HG03378 (cell line): ENCODE data around the gene SMARCA4.
A peak's percentile ranks its signal among the peaks of the same experiment; 100 is the strongest.
"Not testable (repeated sequence)": the region's sequence is repeated elsewhere in the genome, so short reads cannot be mapped to it uniquely, and the experiment has no call there.

ENCODE experiments used
- ATAC-seq: cut with Tn5 transposase; IDR thresholded peaks from one replicate; pipeline ENCODE4 v1.9.1; 2021; ENCODE audit warnings: mild to moderate bottlenecking, moderate library complexity; ENCODE audit not compliant: unreplicated experiment

The SMARCA4 gene

DNA sequence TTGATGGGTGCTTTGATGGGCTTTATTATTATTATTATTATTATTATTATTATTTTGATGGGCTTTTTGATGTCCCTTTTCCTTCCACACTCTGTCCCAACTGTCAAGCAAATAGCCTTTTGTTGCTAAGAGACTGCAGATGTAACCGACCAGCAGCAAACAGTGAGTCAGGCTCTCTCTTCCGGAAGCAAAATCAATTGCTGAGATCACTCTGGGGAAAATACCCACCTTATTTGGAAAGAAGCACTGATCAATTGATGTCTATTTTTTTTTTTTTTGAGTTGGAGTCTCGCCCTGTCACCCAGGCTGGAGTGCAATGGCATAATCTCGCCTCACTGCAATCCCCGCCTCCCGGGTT is 131.3 kb downstream of the SMARCA4 start:
- ATAC-seq = no peak

DNA sequence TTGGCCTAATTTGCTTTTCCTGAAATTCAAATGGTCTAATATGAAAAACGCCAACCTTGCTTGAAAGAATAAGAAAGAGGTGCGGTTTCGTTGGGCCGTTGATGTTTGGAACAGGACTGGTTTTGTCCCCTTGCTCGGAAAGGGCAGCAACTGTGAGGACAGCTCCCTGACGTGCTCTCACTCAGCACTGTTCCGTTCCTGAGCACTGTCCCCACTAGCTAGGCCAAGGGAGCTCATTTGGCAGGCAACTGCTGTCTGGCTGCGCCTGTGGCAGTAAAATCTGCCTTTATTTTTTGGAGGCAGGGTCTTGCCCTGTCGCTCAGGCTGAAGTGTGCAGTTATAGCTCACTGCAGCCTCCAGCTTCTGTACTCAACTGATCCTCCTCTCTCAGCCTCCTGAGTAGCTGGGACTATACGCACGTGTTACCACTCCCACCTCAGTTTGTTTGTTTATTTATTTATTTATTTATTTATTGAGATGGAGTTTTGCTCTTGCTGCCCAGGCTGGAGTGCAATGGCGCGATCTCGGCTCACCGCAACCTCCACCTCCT is 132.9 kb downstream of the SMARCA4 start:
- ATAC-seq = no peak

DNA sequence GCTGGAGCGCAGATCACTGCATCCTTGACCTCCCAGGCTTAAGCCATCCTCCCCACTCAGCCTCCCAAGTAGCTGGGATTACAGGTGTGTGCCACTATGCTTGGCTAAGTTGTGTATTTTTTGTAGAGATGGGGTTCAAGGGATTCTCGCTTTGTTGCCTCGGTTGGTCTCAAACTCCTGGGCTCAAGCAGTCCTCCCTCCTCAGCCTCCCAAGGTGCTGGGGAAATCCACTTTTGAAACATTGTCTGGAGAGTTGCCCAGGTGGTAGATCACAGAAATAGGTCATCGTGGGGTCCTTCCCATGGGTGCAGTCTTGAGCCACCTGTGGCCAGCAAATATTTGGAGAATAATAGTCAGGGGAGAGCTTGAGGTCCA is 133.7 kb downstream of the SMARCA4 start:
- ATAC-seq = no peak

DNA sequence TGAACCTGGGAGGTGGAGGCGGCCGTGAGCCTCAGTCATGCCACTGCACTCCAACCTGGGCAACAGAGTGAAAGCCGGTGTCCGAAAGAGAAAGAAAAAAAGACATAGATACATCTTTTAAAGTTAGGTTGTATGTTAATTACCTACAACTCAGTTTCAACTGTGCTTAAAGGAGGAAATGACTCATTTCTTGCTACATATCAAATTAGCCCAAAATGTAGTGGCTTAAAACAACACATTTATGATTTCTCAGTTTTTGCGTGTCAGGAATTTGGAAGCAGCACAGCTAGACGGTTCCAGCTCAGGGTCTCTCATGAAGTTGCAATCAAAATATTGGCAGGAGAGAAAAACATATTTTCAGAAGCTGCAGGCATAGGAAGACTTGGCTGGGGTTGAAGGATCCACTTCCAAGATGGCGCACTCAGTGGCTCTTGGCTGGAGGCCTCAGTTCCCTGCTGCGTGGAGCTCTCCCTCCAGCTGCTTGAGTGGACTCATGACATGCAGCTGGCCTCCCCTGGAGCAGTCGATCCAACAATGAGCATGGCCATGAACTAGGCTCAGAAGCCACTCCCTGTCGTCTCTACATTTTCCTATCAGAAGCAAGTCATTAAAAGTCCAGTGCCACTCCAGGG is 135.5 kb downstream of the SMARCA4 start:
- ATAC-seq = peak; percentile 39

DNA sequence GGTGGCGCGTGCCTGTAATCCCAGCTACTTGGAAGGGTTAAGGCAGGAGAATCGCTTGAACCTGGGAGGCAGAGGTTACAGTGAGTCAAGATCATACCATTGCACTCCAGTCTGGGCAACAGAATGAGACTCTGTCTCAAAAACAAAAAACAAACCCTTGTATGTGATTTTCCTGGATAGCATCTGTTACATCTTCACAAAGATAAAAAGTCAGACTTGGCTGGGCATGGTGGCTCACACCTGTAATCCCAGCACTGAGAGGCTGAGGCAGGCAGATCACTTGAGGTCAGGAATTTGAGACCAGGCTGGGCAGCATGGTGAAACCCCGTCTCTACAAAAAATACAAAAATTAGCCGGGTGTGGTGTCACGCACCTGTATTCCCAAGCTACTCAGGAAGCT is 136.5 kb downstream of the SMARCA4 start:
- ATAC-seq = not testable (repeated sequence)

DNA sequence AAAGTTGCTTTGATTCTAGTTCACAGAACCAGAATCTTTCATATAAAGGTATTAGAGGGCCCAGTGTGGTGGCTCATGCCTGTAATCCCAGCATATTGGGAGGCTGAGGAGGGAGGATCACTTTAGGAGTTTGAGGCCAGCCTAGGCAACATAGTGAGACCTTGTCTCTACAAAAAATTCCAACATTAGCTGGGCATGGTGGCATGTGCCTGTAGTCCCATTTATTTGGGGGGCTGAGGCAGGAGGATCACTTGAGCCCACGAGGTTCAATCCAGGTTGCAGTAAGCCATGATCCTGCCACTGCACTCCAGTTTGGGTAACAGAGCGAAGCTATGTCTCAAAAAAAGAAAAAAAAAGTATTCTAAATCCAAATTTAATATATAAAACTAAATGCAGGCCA is 137.5 kb downstream of the SMARCA4 start:
- ATAC-seq = no peak

DNA sequence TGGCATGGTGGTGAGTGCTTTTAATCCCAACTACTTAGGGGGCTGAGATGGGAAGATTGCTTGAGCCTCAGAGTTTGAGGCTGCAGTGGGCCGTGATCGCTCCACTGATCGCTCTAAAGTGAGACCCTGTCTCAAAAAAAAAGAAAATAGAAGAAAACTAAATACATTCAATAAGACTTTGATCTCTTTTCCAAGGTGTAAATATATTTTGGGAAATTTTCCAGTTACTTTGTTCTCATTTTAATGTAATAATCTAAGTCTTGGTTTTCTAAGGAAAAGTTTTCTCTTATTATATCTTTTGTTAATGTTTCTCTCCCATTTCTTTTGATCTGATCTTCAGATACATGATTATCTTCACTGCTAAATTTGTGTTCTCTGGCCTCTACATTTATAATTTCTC is 138.0 kb downstream of the SMARCA4 start:
- ATAC-seq = no peak

DNA sequence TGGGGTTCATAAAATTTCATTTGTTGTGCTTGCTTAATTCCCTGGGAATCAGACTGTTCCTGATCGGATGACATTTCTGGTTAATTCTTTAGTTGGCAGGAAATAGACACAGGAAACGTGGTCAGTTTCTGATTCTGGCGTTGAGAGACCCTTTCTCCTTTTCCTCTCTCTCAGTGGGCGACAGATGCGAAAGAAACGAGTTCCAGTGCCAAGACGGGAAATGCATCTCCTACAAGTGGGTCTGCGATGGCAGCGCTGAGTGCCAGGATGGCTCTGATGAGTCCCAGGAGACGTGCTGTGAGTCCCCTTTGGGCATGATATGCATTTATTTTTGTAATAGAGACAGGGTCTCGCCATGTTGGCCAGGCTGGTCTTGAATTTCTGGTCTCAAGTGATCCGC is 139.2 kb downstream of the SMARCA4 start:
- no peak for ATAC-seq

DNA sequence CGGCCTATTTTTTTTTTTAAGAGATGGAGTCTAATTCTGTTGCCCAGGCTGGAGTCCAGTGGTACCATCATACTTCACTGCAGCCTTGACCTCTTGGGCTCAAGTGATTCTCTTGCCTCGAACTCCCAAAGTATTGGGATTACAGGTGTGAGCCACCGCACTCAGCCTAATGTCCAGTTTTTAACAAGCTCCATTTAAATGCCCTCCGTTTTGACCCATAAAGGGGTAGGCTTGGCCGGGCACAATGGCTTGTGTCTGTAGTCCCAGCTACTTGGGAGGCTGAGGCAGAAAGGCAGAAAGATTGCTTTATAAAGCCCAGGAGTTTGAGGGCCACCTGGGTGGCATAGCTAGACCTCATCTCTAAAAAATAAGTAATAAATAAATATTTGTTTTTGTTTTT is 140.2 kb downstream of the SMARCA4 start:
- ATAC-seq = no peak

DNA sequence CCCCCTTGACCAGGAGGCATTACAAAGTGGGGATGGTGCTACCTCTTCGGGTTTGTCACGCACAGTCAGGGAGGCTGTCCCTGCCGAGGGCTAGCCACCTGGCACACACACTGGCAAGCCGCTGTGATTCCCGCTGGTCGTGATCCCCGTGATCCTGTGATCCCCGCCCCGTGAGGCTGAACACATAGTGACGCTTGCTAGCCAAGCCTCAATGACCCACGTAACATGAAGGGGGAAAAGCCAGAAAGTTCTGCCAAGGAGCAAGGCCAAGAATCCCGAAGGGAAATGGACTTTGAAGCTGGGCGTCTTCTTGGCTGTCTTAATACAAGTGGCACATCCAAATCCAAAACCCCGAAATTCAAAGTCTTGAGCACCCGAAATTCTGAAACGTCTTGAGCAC is 142.1 kb downstream of the SMARCA4 start:
- no peak for ATAC-seq

DNA sequence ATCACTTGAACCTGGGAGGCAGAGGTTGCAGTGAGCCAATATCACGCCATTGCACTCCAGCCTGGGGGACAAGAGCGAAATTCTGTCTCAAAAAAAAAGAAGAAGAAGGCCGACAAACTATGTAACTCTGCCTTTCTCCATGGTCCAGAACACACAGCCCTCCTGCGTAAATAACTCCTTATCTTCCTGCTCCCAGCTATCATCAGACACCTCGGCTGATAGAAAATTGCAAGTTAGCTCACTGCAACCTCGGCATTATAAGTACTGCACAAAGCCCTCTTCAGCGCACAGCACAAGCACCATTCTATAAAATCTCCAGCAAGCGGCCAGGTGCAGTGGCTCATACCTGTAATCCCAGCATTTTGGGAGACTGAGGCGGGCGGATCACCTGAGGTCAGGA is 142.8 kb downstream of the SMARCA4 start:
- not testable (repeated sequence) for ATAC-seq

DNA sequence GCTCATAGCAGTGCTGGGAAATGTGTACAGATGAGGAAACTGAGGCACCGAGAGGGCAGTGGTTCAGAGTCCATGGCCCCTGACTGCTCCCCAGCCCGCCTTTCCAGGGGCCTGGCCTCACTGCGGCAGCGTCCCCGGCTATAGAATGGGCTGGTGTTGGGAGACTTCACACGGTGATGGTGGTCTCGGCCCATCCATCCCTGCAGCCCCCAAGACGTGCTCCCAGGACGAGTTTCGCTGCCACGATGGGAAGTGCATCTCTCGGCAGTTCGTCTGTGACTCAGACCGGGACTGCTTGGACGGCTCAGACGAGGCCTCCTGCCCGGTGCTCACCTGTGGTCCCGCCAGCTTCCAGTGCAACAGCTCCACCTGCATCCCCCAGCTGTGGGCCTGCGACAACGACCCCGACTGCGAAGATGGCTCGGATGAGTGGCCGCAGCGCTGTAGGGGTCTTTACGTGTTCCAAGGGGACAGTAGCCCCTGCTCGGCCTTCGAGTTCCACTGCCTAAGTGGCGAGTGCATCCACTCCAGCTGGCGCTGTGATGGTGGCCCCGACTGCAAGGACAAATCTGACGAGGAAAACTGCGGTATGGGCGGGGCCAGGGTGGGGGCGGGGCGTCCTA is 144.3 kb downstream of the SMARCA4 start:
- ATAC-seq = no peak

DNA sequence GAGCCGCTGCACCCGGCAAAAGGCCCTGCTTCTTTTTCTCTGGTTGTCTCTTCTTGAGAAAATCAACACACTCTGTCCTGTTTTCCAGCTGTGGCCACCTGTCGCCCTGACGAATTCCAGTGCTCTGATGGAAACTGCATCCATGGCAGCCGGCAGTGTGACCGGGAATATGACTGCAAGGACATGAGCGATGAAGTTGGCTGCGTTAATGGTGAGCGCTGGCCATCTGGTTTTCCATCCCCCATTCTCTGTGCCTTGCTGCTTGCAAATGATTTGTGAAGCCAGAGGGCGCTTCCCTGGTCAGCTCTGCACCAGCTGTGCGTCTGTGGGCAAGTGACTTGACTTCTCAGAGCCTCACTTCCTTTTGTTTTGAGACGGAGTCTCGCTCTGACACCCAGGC is 145.6 kb downstream of the SMARCA4 start:
- ATAC-seq = no peak

DNA sequence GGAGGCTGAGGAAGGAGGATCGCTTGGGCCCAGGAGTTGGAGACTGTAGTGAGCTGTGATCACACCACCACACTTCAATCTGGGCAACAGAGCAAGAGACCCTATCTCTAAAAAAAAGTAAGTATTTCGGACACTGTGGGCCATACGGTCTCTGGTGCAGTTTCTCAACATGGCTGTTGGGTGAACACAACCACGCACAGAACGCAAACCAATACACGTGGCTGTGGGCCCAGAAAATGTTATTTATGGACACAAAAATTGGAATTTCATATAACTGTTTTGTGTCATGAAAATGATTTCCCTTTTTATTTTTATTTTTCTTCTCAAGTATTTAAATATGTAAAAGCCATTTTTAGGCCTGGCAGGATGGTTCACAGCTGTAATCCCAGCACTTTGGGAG is 147.9 kb downstream of the SMARCA4 start:
- no peak for ATAC-seq

DNA sequence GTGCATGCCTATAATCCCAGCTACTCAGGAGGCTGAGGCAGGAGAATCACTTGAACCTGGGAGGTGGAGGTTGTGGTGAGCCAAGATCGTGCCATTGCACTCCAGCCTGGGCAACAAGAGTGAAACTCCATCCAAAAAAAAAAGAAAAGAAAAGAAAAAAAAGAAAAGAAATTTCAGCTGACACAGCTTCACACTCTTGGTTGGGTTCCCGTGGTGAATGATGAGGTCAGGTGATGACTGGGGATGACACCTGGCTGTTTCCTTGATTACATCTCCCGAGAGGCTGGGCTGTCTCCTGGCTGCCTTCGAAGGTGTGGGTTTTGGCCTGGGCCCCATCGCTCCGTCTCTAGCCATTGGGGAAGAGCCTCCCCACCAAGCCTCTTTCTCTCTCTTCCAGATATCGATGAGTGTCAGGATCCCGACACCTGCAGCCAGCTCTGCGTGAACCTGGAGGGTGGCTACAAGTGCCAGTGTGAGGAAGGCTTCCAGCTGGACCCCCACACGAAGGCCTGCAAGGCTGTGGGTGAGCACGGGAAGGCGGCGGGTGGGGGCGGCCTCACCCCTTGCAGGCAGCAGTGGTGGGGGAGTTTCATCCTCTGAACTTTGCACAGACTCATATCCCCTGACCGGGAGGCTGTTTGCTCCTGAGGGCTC is 150.4 kb downstream of the SMARCA4 start:
- no peak for ATAC-seq

DNA sequence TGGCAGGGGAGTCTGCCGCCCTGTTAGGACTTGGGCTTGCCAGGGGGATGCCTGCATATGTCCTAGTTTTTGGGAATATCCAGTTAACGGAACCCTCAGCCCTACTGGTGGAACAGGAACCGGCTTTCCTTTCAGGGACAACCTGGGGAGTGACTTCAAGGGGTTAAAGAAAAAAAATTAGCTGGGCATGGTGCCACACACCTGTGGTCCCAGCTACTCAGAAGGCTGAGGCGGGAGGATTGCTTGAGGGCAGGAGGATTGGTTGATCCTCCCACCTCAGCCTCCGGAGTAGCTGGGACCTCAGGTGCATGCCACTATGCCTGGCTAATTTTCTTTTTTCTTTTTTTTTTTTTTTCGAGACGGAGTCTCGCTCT is 150.9 kb downstream of the SMARCA4 start:
- ATAC-seq = no peak
